Heart left ventricle (tissue), 16 donors: ENCODE measurements around the gene PARVA. TPM values are rescaled to one million over a fixed set of nuclear protein-coding genes. Genes with fewer than 3 reads are reported as not detected.

Experiments used
- ATAC-seq, 4 donors: fragments of 200-7000 bp; cut with Tn5 transposase; one replicate each; pipeline ENCODE4 v1.9.1; 2020 to 2022; ENCODE audit warnings: moderate library complexity in 4 of 4, mild to moderate bottlenecking in 3 of 4, moderate number of reproducible peaks in 1 of 4
- DNase-seq, 5 donors: peaks; one replicate each; pipeline ENCODE4 v3.0.0-alpha.2; 2020
- H3K27ac ChIP-seq, 12 donors: fragments of 200-600 bp; sonication (generic) in 4 of 12; one replicate each; pipeline versions ENCODE4 v1.5.0 to v1.8.0; 2016 to 2022; ENCODE audit warnings: mild to moderate bottlenecking in 2 of 12
- H3K27me3 ChIP-seq, 9 donors: fragments of 200-600 bp; sonication (generic) in 2 of 9; one replicate each; pipeline versions ENCODE4 v1.5.1 to v1.8.0; 2016 to 2022; ENCODE audit warnings: mild to moderate bottlenecking in 3 of 9
- H3K36me3 ChIP-seq, 9 donors: fragments of 200-600 bp; sonication (generic) in 2 of 9; one replicate each; pipeline versions ENCODE4 v1.5.0 to v1.8.0; 2018 to 2022; ENCODE audit warnings: mild to moderate bottlenecking in 2 of 9
- H3K4me1 ChIP-seq, 12 donors: fragments of 200-600 bp; sonication (generic) in 4 of 12; one replicate each; pipeline versions ENCODE4 v1.5.0 to v1.8.0; 2016 to 2022; ENCODE audit warnings: mild to moderate bottlenecking in 3 of 12
- H3K4me3 ChIP-seq, 12 donors: fragments of 200-600 bp; sonication (generic) in 4 of 12; one replicate each; pipeline versions ENCODE4 v1.5.0 to v1.8.0; 2017 to 2022; ENCODE audit warnings: mild to moderate bottlenecking in 9 of 12, moderate library complexity in 4 of 12
- H3K9me3 ChIP-seq, 12 donors: fragments of 200-600 bp; sonication (generic) in 4 of 12; one replicate each; pipeline versions ENCODE4 v1.5.0 to v1.8.0; 2016 to 2022; ENCODE audit warnings: mild to moderate bottlenecking in 1 of 12
- POLR2A ChIP-seq, 2 donors: fragments of 450-650 bp; IDR thresholded peaks; one replicate each; pipeline ENCODE4 v1.6.1; 2017; ENCODE audit warnings: antibody characterized with exemption in 2 of 2, mild to moderate bottlenecking in 2 of 2, moderate library complexity in 2 of 2
- WGBS, 4 donors: extraction: QIAGEN DNeasy Blood & Tissue Kit in 2 of 4; methylation state at CpG; one replicate each; pipeline versions ENCODE4 v1.1.5 to v1.1.7; 2013 to 2018; 5-methylcytosine and 5-hydroxymethylcytosine counted together
- intact Hi-C, 10 donors: fragments of 100-400 bp; cut with DNase I; formaldehyde crosslinking; loops; one replicate each; pipeline versions ENCODE4 v1.11.1 to v1.14.2; 2022
- polyA plus RNA-seq, 2 donors: library from polyadenylated mRNA; stranded (reverse); fragments of 200-250 nt; gene quantifications; one replicate each; pipeline ENCODE4 v1.2.3, GENCODE V29; 2013
- total RNA-seq, 9 donors: library from RNA; depleted of rRNA in 2 of 9; stranded (reverse); fragments of >200 nt in 2 of 9; fragmentation: NEBNext Ultra II Directional in 3 of 9; extraction: Animal tissue kit (Norgen Biotek cat#: 25700) in 3 of 9; gene quantifications; one replicate each; pipeline versions ENCODE4 v1.1.0 to v1.2.4, GENCODE V29; 2016 to 2023
- TF ChIP-seq, protein P1 (sequence below), 12 donors: fragments of 200-600 bp; sonication (generic) in 4 of 12; IDR thresholded peaks; one replicate each; pipeline versions ENCODE4 v1.5.0 to v1.8.0; 2018 to 2022; ENCODE audit warnings: antibody characterized with exemption in 12 of 12, mild to moderate bottlenecking in 5 of 12
- donor health status: ischemic (EF 13 %, LVEDD 7.1; RV severe dilation, severe dysfunction).
- donor health status: healthy with polysubstance abuse.
- donor health status: DM: no; HTN: yes; CAD: no.
- donor health status: DM: no; HTN: no; CAD: no.
- donor health status: ischemic (EF 25% LVEDD 6.9; RV normal size, moderate dysfunction).
- donor health status: ischemic (EF 25% LVEDD 5.7; RV mildly dilated, moderate dysfunction).
- donor health status: healthy.
- donor health status: DM: yes; HTN: yes; CAD: no.
- donor health status: ischemic (EF 35%, LVEDD 5.7; RV mildly dilated, moderate dysfunction).
- donor health status: nonischemic (EF 11% LVEDD 7.7; RV severe dilation, severe dysfunction).
- donor health status: DM: yes; HTN: yes; CAD: no.
- donor health status: PGD.
- donor health status: ischemic (EF 29% LVEDD 5.4; RV normal size, mild dysfunction).
- donor health status: nonischemic (EF 23%, LVEDD 6.1; RV moderate dilation, normal function).

PARVA gene
- total and polyA plus RNA-seq, 11 donors: 22.7 to 99.2 (median 65.9) TPM

DNA sequence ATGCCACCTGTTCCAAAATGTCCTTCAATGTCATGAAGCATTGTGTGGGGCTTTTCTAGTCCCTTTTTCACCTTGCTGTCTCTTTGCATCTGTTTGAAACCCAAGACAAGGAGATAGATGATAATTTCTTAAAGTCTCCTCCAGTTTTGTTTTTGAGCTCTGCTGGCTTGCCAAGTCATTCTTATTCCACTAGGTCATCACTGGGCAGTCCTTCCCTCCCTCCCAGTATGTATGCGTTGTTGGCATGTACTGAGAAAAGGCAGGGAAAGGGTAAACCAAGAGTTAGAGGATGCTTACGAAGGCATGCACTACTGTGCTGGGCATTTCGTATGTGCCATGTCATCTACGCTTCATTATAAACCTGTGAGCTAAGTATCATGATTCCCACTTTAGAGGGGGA lies 78.6 kb downstream of the PARVA start:
- Histone ChIP-seq H3K9me3 (no peaks in the 10 kb centered on the region), H3K27me3 (no peaks in the 10 kb centered on the region), H3K36me3 (no peaks in the 10 kb centered on the region), H3K4me1 (peaks cover 4 to 94% (median 57%) of the 10 kb centered on the region in 12 donors), H3K4me3 (no peak overlapping the region), H3K27ac (peak overlapping the region in 1 of 12 donors; percentile 82)
- no peak for ATAC-seq
- TF ChIP-seq, protein P1, sequence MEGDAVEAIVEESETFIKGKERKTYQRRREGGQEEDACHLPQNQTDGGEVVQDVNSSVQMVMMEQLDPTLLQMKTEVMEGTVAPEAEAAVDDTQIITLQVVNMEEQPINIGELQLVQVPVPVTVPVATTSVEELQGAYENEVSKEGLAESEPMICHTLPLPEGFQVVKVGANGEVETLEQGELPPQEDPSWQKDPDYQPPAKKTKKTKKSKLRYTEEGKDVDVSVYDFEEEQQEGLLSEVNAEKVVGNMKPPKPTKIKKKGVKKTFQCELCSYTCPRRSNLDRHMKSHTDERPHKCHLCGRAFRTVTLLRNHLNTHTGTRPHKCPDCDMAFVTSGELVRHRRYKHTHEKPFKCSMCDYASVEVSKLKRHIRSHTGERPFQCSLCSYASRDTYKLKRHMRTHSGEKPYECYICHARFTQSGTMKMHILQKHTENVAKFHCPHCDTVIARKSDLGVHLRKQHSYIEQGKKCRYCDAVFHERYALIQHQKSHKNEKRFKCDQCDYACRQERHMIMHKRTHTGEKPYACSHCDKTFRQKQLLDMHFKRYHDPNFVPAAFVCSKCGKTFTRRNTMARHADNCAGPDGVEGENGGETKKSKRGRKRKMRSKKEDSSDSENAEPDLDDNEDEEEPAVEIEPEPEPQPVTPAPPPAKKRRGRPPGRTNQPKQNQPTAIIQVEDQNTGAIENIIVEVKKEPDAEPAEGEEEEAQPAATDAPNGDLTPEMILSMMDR (IDR thresholded peaks at IDR 0.05): no peak
- TF ChIP-seq POLR2A (IDR thresholded peaks at IDR 0.05): no peak
- 77 to 89% (median 84%) methylated on average over 4 of the region's 4 CpGs for WGBS, 4 donors
- intact Hi-C loops: no loop called here
- DNase-seq: no peak

DNA sequence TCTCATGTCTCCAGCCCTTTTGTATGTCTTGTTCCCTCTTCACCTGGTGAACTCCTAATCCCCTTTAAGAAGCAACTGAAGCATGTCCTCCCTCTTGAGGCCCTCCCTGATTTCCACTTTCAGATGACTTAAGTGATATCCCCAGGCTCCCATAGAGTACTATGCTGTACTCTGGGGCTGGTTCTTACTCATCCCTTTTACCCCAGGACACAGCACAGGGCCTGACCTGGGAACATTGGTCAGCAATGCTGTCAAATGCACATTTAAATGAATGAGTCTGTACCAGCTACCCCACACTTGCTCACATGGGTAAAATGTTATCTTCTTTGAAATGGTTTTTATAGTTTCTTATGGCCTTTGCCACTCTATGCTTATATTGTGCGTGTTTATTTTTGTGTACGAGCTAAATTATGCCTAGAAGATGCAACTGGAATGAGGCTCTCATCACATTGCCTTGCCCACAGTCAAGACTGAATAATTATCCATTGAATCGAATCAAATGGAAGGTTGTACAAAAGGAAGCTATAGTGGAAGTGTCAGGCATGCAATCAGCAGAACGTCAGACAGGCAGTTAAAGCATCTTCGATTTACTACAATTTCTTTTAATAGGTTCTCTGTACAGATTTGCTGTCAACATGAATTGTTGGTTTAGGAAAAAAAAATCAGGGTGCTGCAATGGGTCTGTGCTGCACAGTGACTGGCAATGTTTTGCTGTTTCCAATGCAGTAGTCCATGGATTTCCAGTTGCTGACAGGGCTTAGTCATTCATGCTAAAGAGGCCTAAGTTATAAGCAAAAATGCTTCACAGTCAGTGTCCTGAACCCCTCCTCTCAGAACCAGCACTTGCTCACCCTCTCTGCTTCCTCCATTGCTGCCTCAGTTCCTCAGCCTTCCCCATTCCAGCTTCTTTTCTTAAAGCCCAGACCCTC lies 79.5 kb downstream of the PARVA start:
- Histone ChIP-seq H3K4me1 (peaks cover 4 to 98% (median 57%) of the 10 kb centered on the region in 12 donors), H3K4me3 (no peak overlapping the region), H3K27me3 (no peaks in the 10 kb centered on the region), H3K9me3 (no peaks in the 10 kb centered on the region), H3K36me3 (no peaks in the 10 kb centered on the region), H3K27ac (peak overlapping the region in 3 of 12 donors; percentile 13 to 82 (median 20))
- WGBS, 4 donors: 66 to 87% (median 73%) methylated on average over 5 of the region's 5 CpGs
- DNase-seq: no peak
- TF ChIP-seq, protein P1 (IDR thresholded peaks at IDR 0.05): no peak
- TF ChIP-seq POLR2A (IDR thresholded peaks at IDR 0.05): no peak
- ATAC-seq: no peak
- intact Hi-C loops: no loop called here

- Histone ChIP-seq H3K27me3 (no peaks in the 10 kb centered on the region), H3K4me1 (peaks cover 4 to 87% (median 57%) of the 10 kb centered on the region in 12 donors)
- TF ChIP-seq, protein P1 (IDR thresholded peaks at IDR 0.05): no peak
- no peak for TF ChIP-seq POLR2A (IDR thresholded peaks at IDR 0.05)
These were observed 80.7 kb downstream of the PARVA start for GRCh38 chr11:12458042-12458441.

GRCh38 chr11:12459374-12459773 lies 82.0 kb downstream of the PARVA start:
- intact Hi-C loops: no loop called here
- Histone ChIP-seq H3K9me3 (peaks cover 0 to 20% (median under 1%) of the 10 kb centered on the region in 12 donors), H3K4me1 (peaks cover 4 to 74% (median 46%) of the 10 kb centered on the region in 12 donors), H3K36me3 (no peaks in the 10 kb centered on the region), H3K27me3 (no peaks in the 10 kb centered on the region), H3K27ac (peak overlapping the region in 4 of 12 donors; percentile 20 to 82 (median 25)), H3K4me3 (no peak overlapping the region)
- DNase-seq: no peak
- ATAC-seq: no peak
- WGBS, 4 donors: 67 to 83% (median 70%) methylated on average over 5 of the region's 5 CpGs
- TF ChIP-seq POLR2A (IDR thresholded peaks at IDR 0.05): no peak
- TF ChIP-seq, protein P1 (IDR thresholded peaks at IDR 0.05): no peak

More at GRCh38 chr11:12458042-12458441, 80.7 kb downstream of the PARVA start:
- Histone ChIP-seq H3K27ac (peak overlapping the region in 7 of 12 donors; percentile 13 to 82 (median 20)), H3K9me3 (peaks cover 0 to 10% (median 0%) of the 10 kb centered on the region in 12 donors), H3K36me3 (no peaks in the 10 kb centered on the region), H3K4me3 (no peak overlapping the region)
- ATAC-seq: peak in 3 of 4 donors; percentile 23 to 40 (median 36)
- DNase-seq: peak in 1 of 5 donors; percentile 42
- intact Hi-C loops: no loop called here
- WGBS, 4 donors: 76 to 90% (median 80%) methylated on average over 6 of the region's 6 CpGs
